ENCODE data around the gene SYNJ2. TPM values are rescaled to one million over a fixed set of nuclear protein-coding genes. Genes with fewer than 3 reads are reported as not detected.

The SYNJ2 gene
- total and polyA plus RNA-seq, 5 donors from 2014 or later = 6.4 to 46.3 (median 10.3) TPM

- H3K4me1 ChIP-seq (ENCODE audit: control insufficient read depth, insufficient read depth, low read length, poor library complexity, severe bottlenecking) = no peaks in the 10 kb centered on the region
- Mint-ChIP-seq H3K27ac (no peak overlapping the region), H3K4me1 (no peaks in the 10 kb centered on the region), H3K4me3 (no peak overlapping the region), H3K27me3 (no peaks in the 10 kb centered on the region), H3K9me3 (no peaks in the 10 kb centered on the region), H3K36me3 (peaks cover 69% of the 10 kb centered on the region)
- H3K4me3 ChIP-seq (ENCODE audit: low read depth, low read length) = no peak overlapping the region
- DNase-seq = no peak
- H3K27ac ChIP-seq (ENCODE audit: insufficient read depth, low read length, poor library complexity, severe bottlenecking) = no peak overlapping the region
- H3K27me3 ChIP-seq (ENCODE audit: control insufficient read depth, insufficient read depth, low read length) = no peaks in the 10 kb centered on the region
- no peaks in the 10 kb centered on the region for H3K9me3 ChIP-seq (ENCODE audit: control insufficient read depth in 2 of 2, low read length in 2 of 2)
- ATAC-seq (ENCODE audit: low read depth in 2 of 2) = no peak
- H3K36me3 ChIP-seq (ENCODE audit: control insufficient read depth, insufficient read depth, low read length) = peaks cover 63% of the 10 kb centered on the region
These were observed 99.4 kb downstream of the SYNJ2 start for GRCh38 chr6:158080849-158081656.

- H3K36me3 Mint-ChIP-seq = peaks cover 66% of the 10 kb centered on the region
- no peak overlapping the region for H3K27ac Mint-ChIP-seq
- ATAC-seq (ENCODE audit: low read depth in 2 of 2) (no peak), DNase-seq (no peak)
- Histone ChIP-seq H3K9me3 (ENCODE audit: control insufficient read depth in 2 of 2, low read length in 2 of 2) (no peaks in the 10 kb centered on the region), H3K27ac (ENCODE audit: insufficient read depth, low read length, poor library complexity, severe bottlenecking) (no peak overlapping the region), H3K36me3 (ENCODE audit: control insufficient read depth, insufficient read depth, low read length) (peaks cover 62% of the 10 kb centered on the region), H3K4me3 (ENCODE audit: low read depth, low read length) (no peak overlapping the region), H3K27me3 (ENCODE audit: control insufficient read depth, insufficient read depth, low read length) (no peaks in the 10 kb centered on the region), H3K4me1 (ENCODE audit: control insufficient read depth, insufficient read depth, low read length, poor library complexity, severe bottlenecking) (no peaks in the 10 kb centered on the region)
- no peak overlapping the region for H3K4me3 Mint-ChIP-seq
- H3K27me3 Mint-ChIP-seq = no peaks in the 10 kb centered on the region
- no peaks in the 10 kb centered on the region for H3K4me1 Mint-ChIP-seq
- H3K9me3 Mint-ChIP-seq = no peaks in the 10 kb centered on the region
These were observed 99.9 kb downstream of the SYNJ2 start for GRCh38 chr6:158081657-158081935.

GRCh38 chr6:158083455-158084325, 102.0 kb downstream of the SYNJ2 start:
- no peak for ATAC-seq (ENCODE audit: low read depth in 2 of 2)
- DNase-seq = no peak
- no peak overlapping the region for H3K27ac Mint-ChIP-seq

GRCh38 chr6:158085261-158086053, 103.8 kb downstream of the SYNJ2 start:
- Mint-ChIP-seq H3K9me3 (no peaks in the 10 kb centered on the region), H3K36me3 (peaks cover 73% of the 10 kb centered on the region), H3K4me3 (no peak overlapping the region), H3K27me3 (no peaks in the 10 kb centered on the region), H3K4me1 (no peaks in the 10 kb centered on the region), H3K27ac (no peak overlapping the region)
- Histone ChIP-seq H3K27me3 (ENCODE audit: control insufficient read depth, insufficient read depth, low read length) (no peaks in the 10 kb centered on the region), H3K27ac (ENCODE audit: insufficient read depth, low read length, poor library complexity, severe bottlenecking) (no peak overlapping the region), H3K4me3 (ENCODE audit: low read depth, low read length) (no peak overlapping the region), H3K9me3 (ENCODE audit: control insufficient read depth in 2 of 2, low read length in 2 of 2) (no peaks in the 10 kb centered on the region), H3K36me3 (ENCODE audit: control insufficient read depth, insufficient read depth, low read length) (peaks cover 59% of the 10 kb centered on the region), H3K4me1 (ENCODE audit: control insufficient read depth, insufficient read depth, low read length, poor library complexity, severe bottlenecking) (no peaks in the 10 kb centered on the region)
- no peak for DNase-seq
- ATAC-seq (ENCODE audit: low read depth in 2 of 2) = no peak

More at GRCh38 chr6:158083455-158084325, 102.0 kb downstream of the SYNJ2 start:
- no peaks in the 10 kb centered on the region for H3K9me3 ChIP-seq (ENCODE audit: control insufficient read depth in 2 of 2, low read length in 2 of 2)
- no peaks in the 10 kb centered on the region for H3K9me3 Mint-ChIP-seq
- H3K4me3 ChIP-seq (ENCODE audit: low read depth, low read length) = no peak overlapping the region
- no peak overlapping the region for H3K4me3 Mint-ChIP-seq
- no peaks in the 10 kb centered on the region for H3K27me3 ChIP-seq (ENCODE audit: control insufficient read depth, insufficient read depth, low read length)
- no peaks in the 10 kb centered on the region for H3K4me1 Mint-ChIP-seq
- H3K4me1 ChIP-seq (ENCODE audit: control insufficient read depth, insufficient read depth, low read length, poor library complexity, severe bottlenecking) = no peaks in the 10 kb centered on the region
- peaks cover 67% of the 10 kb centered on the region for H3K36me3 Mint-ChIP-seq
- no peak overlapping the region for H3K27ac ChIP-seq (ENCODE audit: insufficient read depth, low read length, poor library complexity, severe bottlenecking)
- no peaks in the 10 kb centered on the region for H3K27me3 Mint-ChIP-seq
- peaks cover 55% of the 10 kb centered on the region for H3K36me3 ChIP-seq (ENCODE audit: control insufficient read depth, insufficient read depth, low read length)

GRCh38 chr6:158086054-158086503, 104.4 kb downstream of the SYNJ2 start:
- Mint-ChIP-seq H3K27me3 (no peaks in the 10 kb centered on the region), H3K27ac (no peak overlapping the region), H3K4me1 (no peaks in the 10 kb centered on the region), H3K9me3 (no peaks in the 10 kb centered on the region), H3K4me3 (no peak overlapping the region), H3K36me3 (peaks cover 67% of the 10 kb centered on the region)
- Histone ChIP-seq H3K27me3 (ENCODE audit: control insufficient read depth, insufficient read depth, low read length) (no peaks in the 10 kb centered on the region), H3K4me3 (ENCODE audit: low read depth, low read length) (no peak overlapping the region), H3K36me3 (ENCODE audit: control insufficient read depth, insufficient read depth, low read length) (peaks cover 55% of the 10 kb centered on the region), H3K9me3 (ENCODE audit: control insufficient read depth in 2 of 2, low read length in 2 of 2) (no peaks in the 10 kb centered on the region), H3K4me1 (ENCODE audit: control insufficient read depth, insufficient read depth, low read length, poor library complexity, severe bottlenecking) (no peaks in the 10 kb centered on the region), H3K27ac (ENCODE audit: insufficient read depth, low read length, poor library complexity, severe bottlenecking) (no peak overlapping the region)
- no peak for DNase-seq
- ATAC-seq (ENCODE audit: low read depth in 2 of 2) = peak; percentile 5 to 37

- Histone ChIP-seq H3K4me1 (ENCODE audit: control insufficient read depth, insufficient read depth, low read length, poor library complexity, severe bottlenecking) (no peaks in the 10 kb centered on the region), H3K9me3 (ENCODE audit: control insufficient read depth in 2 of 2, low read length in 2 of 2) (no peaks in the 10 kb centered on the region), H3K27ac (ENCODE audit: insufficient read depth, low read length, poor library complexity, severe bottlenecking) (no peak overlapping the region), H3K4me3 (ENCODE audit: low read depth, low read length) (no peak overlapping the region), H3K36me3 (ENCODE audit: control insufficient read depth, insufficient read depth, low read length) (peaks cover 51% of the 10 kb centered on the region), H3K27me3 (ENCODE audit: control insufficient read depth, insufficient read depth, low read length) (no peaks in the 10 kb centered on the region)
- DNase-seq = peak in 1 of 3 donors; percentile 66
- H3K27me3 Mint-ChIP-seq = no peaks in the 10 kb centered on the region
- no peak overlapping the region for H3K4me3 Mint-ChIP-seq
- no peak for ATAC-seq (ENCODE audit: low read depth in 2 of 2)
- H3K9me3 Mint-ChIP-seq = no peaks in the 10 kb centered on the region
- peaks cover 68% of the 10 kb centered on the region for H3K36me3 Mint-ChIP-seq
- no peak overlapping the region for H3K27ac Mint-ChIP-seq
- H3K4me1 Mint-ChIP-seq = no peaks in the 10 kb centered on the region
These were observed 105.0 kb downstream of the SYNJ2 start for GRCh38 chr6:158086504-158087223.

- Mint-ChIP-seq H3K9me3 (no peaks in the 10 kb centered on the region), H3K36me3 (peaks cover 72% of the 10 kb centered on the region), H3K4me3 (no peak overlapping the region), H3K4me1 (no peaks in the 10 kb centered on the region), H3K27me3 (no peaks in the 10 kb centered on the region), H3K27ac (no peak overlapping the region)
- Histone ChIP-seq H3K36me3 (ENCODE audit: control insufficient read depth, insufficient read depth, low read length) (peaks cover 54% of the 10 kb centered on the region), H3K9me3 (ENCODE audit: control insufficient read depth in 2 of 2, low read length in 2 of 2) (no peaks in the 10 kb centered on the region), H3K4me1 (ENCODE audit: control insufficient read depth, insufficient read depth, low read length, poor library complexity, severe bottlenecking) (no peaks in the 10 kb centered on the region), H3K27me3 (ENCODE audit: control insufficient read depth, insufficient read depth, low read length) (no peaks in the 10 kb centered on the region), H3K27ac (ENCODE audit: insufficient read depth, low read length, poor library complexity, severe bottlenecking) (no peak overlapping the region), H3K4me3 (ENCODE audit: low read depth, low read length) (no peak overlapping the region)
- ATAC-seq (ENCODE audit: low read depth in 2 of 2) (no peak), DNase-seq (no peak)
These were observed 105.7 kb downstream of the SYNJ2 start for GRCh38 chr6:158087224-158087867.

Data from CD4-positive, CD25-positive, alpha-beta regulatory T cell (primary cell).